HG03175 (cell line): Measurements from ENCODE around the gene CHD1L.
"Not testable (repeated sequence)": the region's sequence is repeated elsewhere in the genome, so short reads cannot be mapped to it uniquely, and the experiment has no call there.

Experiments
- ATAC-seq: cut with Tn5 transposase; IDR thresholded peaks from one replicate; pipeline ENCODE4 v1.9.1; 2021; ENCODE audit warnings: mild to moderate bottlenecking, moderate library complexity; ENCODE audit not compliant: unreplicated experiment

Gene CHD1L

DNA sequence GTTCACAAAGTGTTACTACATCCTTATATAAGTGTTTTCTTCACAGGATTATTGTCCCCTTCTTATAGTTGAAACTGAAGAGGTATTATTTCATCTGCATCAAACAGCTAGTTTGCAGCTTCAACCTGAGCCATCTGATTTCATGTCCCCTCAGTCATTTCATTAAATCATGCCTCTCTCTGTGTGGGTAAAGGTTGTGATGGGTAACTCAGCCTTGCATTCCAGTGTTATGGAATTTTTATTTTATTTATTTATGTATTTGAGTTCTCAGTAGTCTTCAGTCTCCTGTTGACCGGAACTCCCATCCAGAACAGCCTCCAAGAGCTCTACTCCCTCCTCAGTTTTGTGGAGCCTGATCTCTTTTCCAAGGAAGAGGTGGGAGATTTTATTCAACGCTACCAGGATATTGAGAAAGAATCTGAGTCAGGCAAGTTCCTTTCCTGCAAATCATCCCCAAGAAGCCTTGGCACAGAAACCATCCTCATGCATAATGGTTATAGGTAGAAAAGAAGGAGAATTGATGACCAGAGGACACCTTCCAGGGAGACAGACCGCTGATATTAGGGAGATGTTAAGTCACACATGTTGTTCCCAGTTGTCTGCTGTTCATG is 21.8 kb downstream of the CHD1L start:
- no peak for ATAC-seq

DNA sequence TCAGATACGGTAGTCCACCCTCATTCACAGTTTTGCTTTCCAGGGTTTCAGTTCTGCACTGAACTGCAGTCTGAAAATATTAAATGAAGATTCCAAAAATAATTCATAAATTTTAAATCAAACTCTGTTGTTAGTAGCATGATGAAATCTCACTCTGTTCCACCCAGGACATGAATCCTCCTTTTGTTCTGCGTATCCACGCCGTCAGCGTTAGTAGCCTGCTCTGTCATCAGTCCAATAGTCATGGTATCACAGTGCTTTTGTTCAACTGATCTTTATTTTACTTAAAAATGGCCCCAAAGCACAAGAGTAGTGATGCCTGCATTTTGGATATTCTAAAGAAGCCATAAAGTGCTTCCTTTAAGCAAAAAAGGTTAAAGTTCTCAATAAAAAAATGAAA is 23.9 kb downstream of the CHD1L start:
- ATAC-seq: no peak

DNA sequence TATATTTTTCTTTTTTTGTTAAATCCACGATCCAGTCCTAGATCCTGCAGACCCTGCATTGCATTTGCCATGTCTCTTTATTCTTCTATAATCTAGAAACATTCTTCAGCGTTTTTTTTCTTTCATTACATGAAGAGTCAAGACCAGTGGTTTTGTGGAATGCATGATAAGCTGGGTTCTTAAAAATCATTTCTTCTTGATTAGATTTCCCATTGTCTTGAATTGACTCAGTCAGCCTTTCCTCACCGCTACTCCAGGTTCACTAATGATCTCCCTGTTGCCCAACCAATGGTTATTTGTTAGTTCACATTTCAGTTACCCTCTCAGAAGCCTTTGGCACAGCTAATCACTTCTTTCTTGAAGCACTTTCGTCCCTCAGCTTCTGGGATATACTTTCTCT is 25.2 kb downstream of the CHD1L start:
- ATAC-seq: no peak

DNA sequence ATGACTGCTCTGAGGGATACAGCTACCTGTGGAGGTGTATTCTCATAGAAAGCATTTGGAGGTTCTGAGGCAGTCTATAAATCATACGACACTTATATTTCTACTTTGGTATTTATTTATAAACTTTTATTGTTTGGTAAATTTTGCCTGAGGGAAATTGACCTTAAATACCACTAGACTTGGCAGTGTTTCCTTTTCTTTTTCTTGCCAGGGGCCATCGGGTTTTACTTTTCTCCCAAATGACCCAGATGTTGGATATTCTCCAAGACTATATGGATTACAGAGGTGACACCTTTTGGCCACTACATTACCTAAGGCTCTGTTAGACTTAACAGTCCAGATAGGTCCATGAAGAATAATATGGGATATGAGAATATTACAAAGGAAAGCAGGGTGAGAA is 28.2 kb downstream of the CHD1L start:
- ATAC-seq: no peak

DNA sequence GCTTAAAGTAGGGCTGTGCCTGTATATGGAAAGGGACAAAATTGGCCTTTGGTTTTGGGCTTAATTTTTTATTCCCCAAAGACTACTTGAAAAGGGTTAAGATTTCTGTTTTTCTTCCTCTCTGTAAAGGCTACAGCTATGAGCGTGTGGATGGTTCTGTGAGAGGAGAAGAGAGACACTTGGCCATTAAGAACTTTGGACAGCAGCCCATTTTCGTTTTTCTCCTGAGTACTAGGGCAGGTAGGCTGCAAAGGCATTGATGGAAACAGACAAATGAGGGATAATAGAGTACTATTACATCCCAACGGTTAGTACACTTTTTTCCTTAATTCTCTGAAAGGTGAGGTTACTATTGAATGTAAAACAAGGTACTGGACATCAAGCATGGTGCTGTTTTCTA is 29.6 kb downstream of the CHD1L start:
- no peak for ATAC-seq

DNA sequence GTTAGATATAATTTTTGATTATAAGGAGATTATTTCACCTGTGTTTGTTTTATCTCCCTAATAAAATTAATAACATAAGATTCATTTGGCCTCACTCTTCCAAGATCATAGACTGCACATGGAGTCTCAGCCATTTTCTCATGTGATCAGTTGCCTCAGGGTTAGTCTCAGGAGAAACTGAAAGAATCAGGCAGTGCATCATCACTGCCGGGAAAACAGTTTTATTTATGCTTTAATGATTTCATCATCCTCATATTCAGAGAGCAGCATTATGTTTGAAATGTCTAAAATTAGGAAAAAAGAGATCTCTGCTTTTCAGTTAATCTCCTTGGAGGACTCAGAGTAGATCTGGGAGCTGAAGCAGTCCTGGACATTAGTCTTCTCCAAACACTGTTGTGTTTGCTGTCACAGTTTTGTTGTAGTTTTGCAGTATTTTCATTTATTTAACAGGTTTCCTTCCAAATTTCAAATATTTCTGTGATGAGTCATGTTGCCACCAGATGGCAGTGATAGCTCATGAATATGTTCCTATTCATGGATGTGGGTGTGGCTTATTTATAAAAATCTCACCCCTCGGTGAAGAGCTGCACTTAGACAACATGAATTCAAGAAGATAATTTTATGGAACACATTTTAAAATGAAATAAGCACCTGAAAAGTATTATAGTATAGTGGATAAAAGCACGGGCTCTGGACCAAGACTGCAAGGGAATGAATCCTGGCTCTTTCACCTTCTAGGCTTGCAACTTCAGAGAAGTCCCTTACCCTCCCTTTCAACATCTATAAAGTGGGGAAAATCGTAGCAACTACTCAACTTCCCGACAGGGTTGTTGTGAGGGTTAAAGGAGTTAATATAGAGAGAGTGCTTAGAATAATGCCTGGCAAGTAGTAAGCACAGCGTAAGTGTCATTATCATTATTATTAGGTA is 31.2 kb downstream of the CHD1L start:
- ATAC-seq: no peak

DNA sequence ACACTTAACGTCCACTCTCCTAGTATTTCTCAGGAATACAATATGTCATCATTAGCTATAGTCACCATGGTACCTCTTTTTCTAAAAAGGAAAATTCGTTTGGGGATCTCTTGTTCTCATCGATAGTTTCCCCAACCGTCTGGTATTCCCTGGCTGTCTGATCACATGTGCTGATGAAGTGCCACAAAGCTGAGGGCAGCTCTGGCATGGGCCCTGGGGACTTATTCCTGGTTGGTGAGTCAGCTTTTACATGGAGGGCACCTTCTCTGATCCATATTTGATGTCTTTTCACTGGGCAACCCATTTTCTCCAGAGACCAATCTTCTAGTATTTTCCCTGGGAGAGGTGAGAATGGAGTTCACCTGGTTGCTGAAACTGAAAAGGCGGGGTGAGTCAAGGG is 39.5 kb downstream of the CHD1L start:
- ATAC-seq: no peak

DNA sequence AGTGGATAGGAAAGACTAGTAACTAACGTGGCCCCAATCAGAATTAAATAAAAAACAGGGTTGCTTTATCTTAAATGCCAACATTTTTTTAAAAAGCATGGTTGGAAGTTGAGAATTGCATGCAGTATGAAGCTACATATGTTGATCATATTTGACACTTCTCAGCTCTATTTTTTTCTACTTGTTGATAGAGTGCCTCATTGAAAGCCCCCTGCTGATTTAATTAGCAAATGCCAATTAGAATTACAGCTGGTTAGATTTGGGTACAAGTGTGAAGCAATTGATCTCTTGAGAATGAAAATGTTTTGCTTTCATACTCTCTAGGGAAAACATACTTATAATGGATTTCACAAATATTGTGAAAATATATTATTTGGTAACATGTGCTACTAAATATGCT is 40.5 kb downstream of the CHD1L start:
- ATAC-seq: no peak

DNA sequence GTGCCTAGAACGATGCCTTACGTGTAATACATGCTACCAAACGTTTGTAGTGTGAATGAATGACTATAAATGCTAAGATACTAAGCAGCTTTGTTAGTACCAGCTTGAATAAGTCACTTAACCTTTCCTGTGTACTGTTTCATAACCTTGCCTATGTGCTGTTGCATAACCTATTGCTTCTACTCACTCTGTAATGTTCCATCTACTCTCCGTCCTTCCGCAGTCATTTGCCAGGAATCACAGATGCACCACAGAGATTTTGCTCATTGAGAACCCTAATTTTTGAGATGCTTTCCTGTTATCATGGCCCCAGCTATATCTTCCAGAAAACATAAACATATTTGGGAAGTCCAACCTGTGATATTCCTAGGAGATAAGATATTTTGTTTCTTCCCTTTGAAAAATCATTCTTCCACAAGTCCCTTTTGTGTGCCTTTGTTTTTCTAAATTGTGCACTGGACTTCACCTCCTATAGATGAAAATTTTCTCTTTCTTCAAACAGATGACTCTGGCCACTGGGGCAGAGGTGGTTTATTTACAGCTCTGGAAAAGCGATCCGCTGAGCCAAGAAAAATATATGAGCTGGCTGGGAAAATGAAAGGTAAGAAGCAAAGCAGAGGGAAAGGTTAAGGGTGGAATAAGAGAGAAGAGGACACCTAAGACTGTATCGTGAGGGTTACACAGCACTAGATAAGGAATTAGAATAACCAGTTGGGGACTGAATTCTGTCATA is 44.8 kb downstream of the CHD1L start:
- ATAC-seq: no peak

DNA sequence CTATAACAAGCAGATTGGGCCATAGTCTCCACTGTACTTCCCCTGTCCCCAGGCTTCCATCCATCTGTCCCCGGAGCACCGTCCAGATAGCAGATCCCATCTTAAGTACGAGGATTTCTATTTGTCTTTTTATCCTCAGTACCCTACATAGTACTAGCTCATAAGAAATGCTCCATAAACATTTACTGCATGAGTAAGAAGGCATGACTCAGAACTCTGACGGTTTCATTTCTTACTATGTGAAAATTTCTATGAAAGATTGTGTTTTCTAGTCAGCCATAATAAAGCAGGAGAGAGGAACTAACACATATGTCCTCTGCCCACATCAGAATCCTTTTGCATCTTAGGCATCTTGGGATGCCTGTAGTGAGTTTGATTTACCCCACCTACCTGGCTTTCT is 49.5 kb downstream of the CHD1L start:
- ATAC-seq: no peak

DNA sequence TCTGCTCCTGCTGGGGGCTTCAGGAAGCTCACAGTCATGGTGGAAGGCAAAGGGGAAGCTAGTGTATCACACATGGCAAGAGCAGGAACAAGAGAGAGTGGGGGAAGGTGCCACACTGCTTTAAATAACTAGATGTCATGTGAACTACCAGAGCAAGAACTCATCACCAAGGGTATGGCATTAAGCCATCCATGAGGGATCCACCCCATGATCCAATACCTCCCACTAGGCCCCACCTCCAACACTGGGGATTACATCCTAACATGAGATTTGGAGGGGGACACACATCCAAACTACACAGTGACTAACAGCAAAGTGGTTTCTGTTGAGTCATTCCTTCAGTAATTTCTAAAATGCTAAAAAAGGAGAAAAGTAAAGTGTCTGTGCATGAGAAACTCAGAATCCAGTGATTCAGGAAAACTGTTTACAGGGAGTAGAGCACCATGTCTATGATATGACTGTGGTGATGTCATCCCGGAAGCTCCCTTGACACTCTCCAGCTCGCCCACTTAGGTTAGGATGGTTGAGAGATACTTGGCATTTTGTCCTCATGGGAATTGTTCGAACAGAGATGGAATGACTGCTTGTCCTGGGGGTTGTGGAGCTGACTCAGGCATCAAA is 50.3 kb downstream of the CHD1L start:
- ATAC-seq: no peak

DNA sequence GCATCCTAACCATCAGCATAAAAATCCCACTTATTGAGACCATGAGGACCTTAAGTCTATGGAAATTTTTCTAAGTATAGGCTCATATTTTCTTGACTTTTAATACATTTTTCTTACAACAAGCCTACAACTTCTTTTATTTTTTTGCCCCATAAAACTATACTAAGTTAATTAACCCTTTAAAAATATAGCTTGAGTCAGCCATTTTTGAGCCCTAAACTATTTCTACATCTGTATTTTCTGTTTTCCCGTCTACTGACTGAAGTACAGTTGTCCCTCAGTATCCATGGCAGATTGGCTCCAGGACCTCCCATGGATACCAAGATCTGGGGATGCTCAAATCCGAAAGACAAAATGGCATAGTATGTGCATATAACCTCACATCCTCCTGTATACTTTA is 55.0 kb downstream of the CHD1L start:
- no peak for ATAC-seq

DNA sequence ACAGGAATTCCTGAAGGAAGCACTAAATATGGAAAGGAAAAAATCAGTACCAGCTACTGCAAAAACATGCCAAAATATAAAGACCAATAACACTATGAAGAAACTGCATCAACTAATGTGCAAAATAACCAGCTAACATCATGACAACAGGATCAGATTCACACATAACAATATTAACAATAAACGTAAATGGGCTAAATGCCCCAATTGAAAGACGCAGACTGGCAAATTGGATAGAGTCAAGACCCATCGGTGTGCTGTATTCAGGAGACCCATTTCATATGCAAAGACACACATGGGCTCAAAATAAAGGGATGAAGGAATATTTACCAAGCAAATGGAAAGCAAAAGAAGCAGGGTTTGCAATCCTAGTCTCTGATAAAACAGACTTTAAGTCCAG is 63.3 kb downstream of the CHD1L start:
- not testable (repeated sequence) for ATAC-seq

DNA sequence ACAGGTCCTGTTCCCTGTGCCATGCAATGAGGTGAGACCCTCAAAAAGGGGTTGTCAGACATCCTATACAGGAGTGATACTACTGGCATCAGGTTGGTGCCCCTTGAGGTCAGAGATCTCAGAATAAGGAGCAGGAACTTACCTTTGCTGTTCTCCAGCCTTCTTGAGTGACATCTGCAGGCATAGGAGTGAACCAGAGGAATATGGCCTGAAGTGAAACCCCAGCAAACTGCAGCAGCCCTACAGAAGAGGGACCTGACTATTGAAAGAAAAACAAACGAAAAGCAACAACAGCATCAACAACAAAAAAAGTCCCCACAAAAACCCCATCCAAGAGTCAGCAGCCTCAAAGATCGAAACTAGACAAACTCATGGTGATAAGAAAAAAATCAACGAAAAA is 74.5 kb downstream of the CHD1L start:
- ATAC-seq: no peak

DNA sequence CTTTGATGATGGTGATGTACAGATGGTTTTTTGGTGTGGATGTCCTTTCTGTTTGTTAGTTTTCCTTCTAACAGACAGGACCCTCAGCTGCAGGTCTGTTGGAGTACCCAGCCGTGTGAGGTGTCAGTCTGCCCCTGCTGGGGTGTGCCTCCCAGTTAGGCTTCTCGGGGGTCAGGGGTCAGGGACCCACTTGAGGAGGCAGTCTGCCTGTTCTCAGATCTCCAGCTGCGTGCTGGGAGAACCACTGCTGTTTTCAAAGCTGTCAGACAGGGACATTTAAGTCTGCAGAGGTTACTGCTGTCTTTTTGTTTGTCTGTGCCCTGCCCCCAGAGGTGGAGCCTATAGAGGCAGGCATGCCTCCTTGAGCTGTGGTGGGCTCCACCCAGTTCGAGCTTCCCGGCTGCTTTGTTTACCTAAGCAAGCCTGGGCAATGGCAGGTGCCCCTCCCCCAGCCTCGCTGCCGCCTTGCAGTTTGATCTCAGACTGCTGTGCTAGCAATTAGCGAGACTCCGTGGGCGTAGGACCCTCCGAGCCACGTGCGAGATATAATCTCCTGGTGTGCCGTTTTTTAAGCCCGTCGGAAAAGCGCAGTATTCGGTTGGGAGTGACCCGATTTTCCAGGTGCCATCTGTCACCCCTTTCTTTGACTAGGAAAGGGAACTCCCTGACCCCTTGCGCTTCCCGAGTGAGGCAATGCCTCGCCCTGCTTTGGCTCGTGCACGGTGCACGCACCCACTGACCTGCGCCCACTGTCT is 84.6 kb downstream of the CHD1L start:
- not testable (repeated sequence) for ATAC-seq

DNA sequence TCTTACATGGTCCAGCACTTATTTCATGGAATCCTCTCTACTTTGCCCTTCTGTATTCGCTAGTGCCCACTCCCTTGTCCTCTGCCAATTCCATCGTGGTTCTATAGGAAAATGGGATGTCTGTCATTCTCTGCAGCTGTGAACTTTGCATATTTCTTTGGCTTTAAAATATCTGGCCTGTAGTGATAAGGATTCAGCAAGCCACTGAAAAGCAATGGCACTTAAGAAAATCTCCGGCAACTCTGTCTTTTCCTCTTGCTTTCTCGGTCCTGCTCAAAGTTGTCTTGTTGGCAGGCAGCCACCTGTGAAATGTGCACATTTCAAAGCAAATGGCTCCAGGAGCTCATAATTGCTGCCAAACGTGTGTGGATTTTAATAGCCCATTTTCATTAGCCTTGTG is 91.8 kb downstream of the CHD1L start:
- ATAC-seq: no peak

DNA sequence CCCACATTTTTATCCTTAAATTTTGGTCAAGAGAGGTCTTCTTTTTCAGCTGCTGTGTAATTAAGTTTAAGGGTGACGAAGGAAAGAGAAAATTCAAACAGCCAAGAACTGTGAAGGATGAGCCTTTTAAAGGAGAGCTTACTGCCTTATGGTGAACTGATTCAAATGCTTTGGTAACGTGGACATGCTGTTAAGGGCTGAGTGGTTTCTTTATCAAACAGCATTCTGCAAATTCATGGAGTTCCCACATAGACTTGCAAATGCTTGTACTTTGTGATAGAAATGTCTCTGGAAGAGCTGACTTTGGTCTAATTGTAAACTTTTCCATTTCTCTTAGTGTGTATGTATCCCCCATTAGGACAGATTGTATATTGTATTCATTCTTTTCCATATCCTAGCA is 93.8 kb downstream of the CHD1L start:
- no peak for ATAC-seq

DNA sequence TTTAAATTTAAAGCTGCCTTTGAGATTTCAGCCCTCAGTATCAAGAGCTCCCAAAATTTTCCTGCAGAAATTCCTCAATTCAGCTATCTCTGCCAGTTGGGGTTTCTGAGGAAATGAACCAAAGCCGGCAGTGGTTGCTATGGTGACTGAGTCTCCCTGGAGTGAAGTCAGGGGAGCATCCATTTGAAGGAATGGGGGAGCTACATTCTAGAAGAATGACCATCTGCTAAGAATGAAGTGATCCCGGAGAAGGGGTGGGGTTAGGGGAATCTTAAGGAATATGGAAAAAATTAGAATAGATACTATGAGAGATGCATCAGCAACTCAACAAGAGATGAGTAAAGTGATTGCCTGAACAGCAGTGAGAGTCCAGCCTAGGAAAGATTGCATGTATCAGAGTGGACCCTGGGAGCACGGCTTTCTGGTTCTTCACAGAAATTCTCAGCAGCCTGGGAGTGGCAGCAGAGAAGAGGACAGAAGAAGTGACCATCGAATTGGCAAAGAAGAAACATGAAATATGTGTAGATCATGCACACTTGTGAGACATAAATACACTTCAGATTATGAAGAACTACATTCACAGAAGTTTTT is 94.7 kb downstream of the CHD1L start:
- no peak for ATAC-seq

DNA sequence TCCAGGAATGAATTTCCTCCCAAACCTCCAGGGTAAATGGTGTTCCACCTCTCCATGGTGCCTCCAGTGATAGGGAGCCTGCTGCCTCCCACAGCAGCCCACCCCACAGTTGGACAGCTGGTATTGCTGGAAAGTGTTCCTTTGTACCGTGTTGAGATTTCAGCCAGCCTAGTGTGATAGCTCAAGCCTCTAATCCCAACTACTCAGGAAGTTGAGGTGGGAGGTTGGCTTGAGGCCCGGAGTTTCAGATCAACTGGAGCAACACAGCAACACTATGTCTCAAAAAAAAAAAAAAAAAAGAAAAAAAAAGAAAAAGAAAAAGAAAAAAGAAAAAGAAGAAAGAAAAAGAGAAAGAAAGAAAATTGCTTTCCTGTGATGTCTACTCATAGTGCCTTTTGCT is 96.1 kb downstream of the CHD1L start:
- no peak for ATAC-seq

DNA sequence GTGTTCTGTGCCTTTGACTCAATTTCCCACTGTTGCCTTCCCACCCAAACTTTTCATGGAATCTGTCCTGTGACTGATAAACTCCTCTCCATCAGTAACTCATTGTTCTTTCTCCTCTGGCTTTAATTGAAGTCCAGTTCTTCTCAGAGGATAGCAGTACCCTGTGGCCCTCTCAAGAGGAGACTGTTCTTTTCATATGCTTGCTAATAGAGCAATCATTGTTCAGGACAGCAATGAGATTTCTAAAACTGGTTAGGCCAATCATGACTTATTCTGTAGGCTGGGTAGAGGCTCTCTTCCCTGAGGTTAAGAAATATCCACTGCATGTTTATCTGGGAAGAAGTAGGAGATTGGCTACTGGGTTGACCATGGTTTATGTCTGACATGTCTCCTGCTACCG is 98.8 kb downstream of the CHD1L start:
- no peak for ATAC-seq
